Nephron progenitor cell (in vitro differentiated cells): ENCODE measurements around the gene PRDM2.

Experiments
- DNase-seq: peaks from one replicate; pipeline ENCODE4 v3.0.0; 2021
- H3K27ac Mint-ChIP-seq: 2 replicates; pipeline ENCODE4 v1.8.0; 2021; ENCODE audit warnings: mild to moderate bottlenecking, moderate library complexity, mixed read lengths
- H3K27me3 Mint-ChIP-seq: 2 replicates; pipeline ENCODE4 v1.8.0; 2021; ENCODE audit warnings: mild to moderate bottlenecking, low read depth, mixed read lengths; ENCODE audit not compliant: poor library complexity
- H3K36me3 Mint-ChIP-seq: 2 replicates; pipeline ENCODE4 v1.8.0; 2021; ENCODE audit warnings: low read depth, mixed read lengths
- H3K4me1 Mint-ChIP-seq: 2 replicates; pipeline ENCODE4 v1.8.0; 2021; ENCODE audit warnings: mixed read lengths
- H3K4me3 Mint-ChIP-seq: 2 replicates; pipeline ENCODE4 v1.8.0; 2021; ENCODE audit warnings: mild to moderate bottlenecking, moderate library complexity, mixed read lengths
- H3K9me3 Mint-ChIP-seq: 2 replicates; pipeline ENCODE4 v1.8.0; 2021; ENCODE audit warnings: mild to moderate bottlenecking, moderate library complexity, mixed read lengths
- CTCF ChIP-seq: fragments of 200-600 bp; sonication (generic); IDR thresholded peaks from 2 replicates; pipeline ENCODE4 v1.5.0; 2021; ENCODE audit warnings: antibody characterized with exemption

PRDM2 gene

GRCh38 chr1:13771745-13772144 is 71.8 kb downstream of the PRDM2 start:
- Mint-ChIP-seq H3K4me1 (peaks cover 6% of the 10 kb centered on the region), H3K27me3 (peaks cover 10% of the 10 kb centered on the region), H3K9me3 (no peaks in the 10 kb centered on the region), H3K27ac (peak overlapping the region; percentile 3), H3K36me3 (peaks cover 39% of the 10 kb centered on the region), H3K4me3 (no peak overlapping the region)
- no peak for TF ChIP-seq CTCF
- DNase-seq, result no peak

GRCh38 chr1:13772271-13772670 is 72.3 kb downstream of the PRDM2 start:
- Mint-ChIP-seq H3K4me3 (no peak overlapping the region), H3K9me3 (no peaks in the 10 kb centered on the region), H3K27me3 (peaks cover 10% of the 10 kb centered on the region), H3K27ac (no peak overlapping the region), H3K36me3 (peaks cover 37% of the 10 kb centered on the region), H3K4me1 (peaks cover 6% of the 10 kb centered on the region)
- DNase-seq, result no peak
- no peak for TF ChIP-seq CTCF

- Mint-ChIP-seq H3K36me3 (peaks cover 30% of the 10 kb centered on the region), H3K9me3 (no peaks in the 10 kb centered on the region), H3K27ac (no peak overlapping the region), H3K4me3 (no peak overlapping the region), H3K27me3 (peaks cover 7% of the 10 kb centered on the region), H3K4me1 (peaks cover 6% of the 10 kb centered on the region)
- no peak for TF ChIP-seq CTCF
- DNase-seq, result no peak
Observed at GRCh38 chr1:13774121-13774520, 74.1 kb downstream of the PRDM2 start.

GRCh38 chr1:13775459-13775858 is 75.5 kb downstream of the PRDM2 start:
- H3K4me1 Mint-ChIP-seq, result no peaks in the 10 kb centered on the region
- peaks cover 20% of the 10 kb centered on the region for H3K36me3 Mint-ChIP-seq
- TF ChIP-seq CTCF, result no peak
- H3K4me3 Mint-ChIP-seq, result no peak overlapping the region
- H3K9me3 Mint-ChIP-seq, result no peaks in the 10 kb centered on the region
- no peak for DNase-seq
- peaks cover 4% of the 10 kb centered on the region for H3K27me3 Mint-ChIP-seq
- no peak overlapping the region for H3K27ac Mint-ChIP-seq

GRCh38 chr1:13775916-13776315 is 75.9 kb downstream of the PRDM2 start:
- no peak for TF ChIP-seq CTCF
- no peak overlapping the region for H3K27ac Mint-ChIP-seq
- peaks cover 9% of the 10 kb centered on the region for H3K27me3 Mint-ChIP-seq
- no peaks in the 10 kb centered on the region for H3K9me3 Mint-ChIP-seq
- no peak overlapping the region for H3K4me3 Mint-ChIP-seq
- peaks cover 15% of the 10 kb centered on the region for H3K36me3 Mint-ChIP-seq
- no peaks in the 10 kb centered on the region for H3K4me1 Mint-ChIP-seq
- no peak for DNase-seq

- H3K9me3 Mint-ChIP-seq, result no peaks in the 10 kb centered on the region
- H3K27me3 Mint-ChIP-seq, result peaks cover 10% of the 10 kb centered on the region
- peak overlapping the region; percentile 85 for H3K27ac Mint-ChIP-seq
- H3K4me3 Mint-ChIP-seq, result no peak overlapping the region
- peaks cover under 1% of the 10 kb centered on the region for H3K36me3 Mint-ChIP-seq
- no peak for TF ChIP-seq CTCF
- DNase-seq, result no peak
- peaks cover 10% of the 10 kb centered on the region for H3K4me1 Mint-ChIP-seq
Observed at GRCh38 chr1:13778431-13778830, 78.4 kb downstream of the PRDM2 start.
